Lower lobe of right lung (tissue), 2 donors: ENCODE data around the gene C4BPB. TPM values are rescaled to one million over a fixed set of nuclear protein-coding genes. Genes with fewer than 3 reads are reported as not detected.

Source experiments
- ATAC-seq, 2 donors: fragments of 200-7000 bp; cut with Tn5 transposase; one replicate each; pipeline ENCODE4 v1.9.1; 2020 to 2022; ENCODE audit warnings: mild to moderate bottlenecking in 2 of 2, moderate library complexity in 2 of 2
- DNase-seq: peaks from one replicate; pipeline ENCODE4 v3.0.0-alpha.2; 2020
- H3K27ac ChIP-seq: fragments of 200-600 bp; one replicate; pipeline ENCODE4 v1.8.0; 2022
- H3K27me3 ChIP-seq: fragments of 200-600 bp; one replicate; pipeline ENCODE4 v1.8.0; 2022; ENCODE audit warnings: low read depth
- H3K36me3 ChIP-seq: fragments of 200-600 bp; one replicate; pipeline ENCODE4 v1.8.0; 2022; ENCODE audit warnings: mild to moderate bottlenecking
- H3K4me1 ChIP-seq: fragments of 200-600 bp; one replicate; pipeline ENCODE4 v1.8.0; 2022
- H3K4me3 ChIP-seq: fragments of 200-600 bp; one replicate; pipeline ENCODE4 v1.8.0; 2022; ENCODE audit warnings: mild to moderate bottlenecking
- H3K9me3 ChIP-seq: fragments of 200-600 bp; one replicate; pipeline ENCODE4 v1.8.0; 2022
- intact Hi-C: fragments of 100-400 bp; cut with DNase I; formaldehyde crosslinking; loops from one replicate; pipeline ENCODE4 v1.11.0; 2022
- total RNA-seq: library from RNA; stranded (reverse); fragmentation: NEBNext Ultra II Directional; extraction: Animal tissue kit (Norgen Biotek cat#: 25700); gene quantifications from one replicate; pipeline ENCODE4 v1.2.1, GENCODE V29; 2021
- TF ChIP-seq, protein P1 (sequence below): fragments of 200-600 bp; IDR thresholded peaks from one replicate; pipeline ENCODE4 v1.8.0; 2022; ENCODE audit warnings: antibody characterized with exemption, mild to moderate bottlenecking
- donor health status: DM: no; HTN: yes; CAD: no; lungs with severe emphysema.

C4BPB gene
- total RNA-seq, 1 donor from 2014 or later, result 10.4 TPM

DNA sequence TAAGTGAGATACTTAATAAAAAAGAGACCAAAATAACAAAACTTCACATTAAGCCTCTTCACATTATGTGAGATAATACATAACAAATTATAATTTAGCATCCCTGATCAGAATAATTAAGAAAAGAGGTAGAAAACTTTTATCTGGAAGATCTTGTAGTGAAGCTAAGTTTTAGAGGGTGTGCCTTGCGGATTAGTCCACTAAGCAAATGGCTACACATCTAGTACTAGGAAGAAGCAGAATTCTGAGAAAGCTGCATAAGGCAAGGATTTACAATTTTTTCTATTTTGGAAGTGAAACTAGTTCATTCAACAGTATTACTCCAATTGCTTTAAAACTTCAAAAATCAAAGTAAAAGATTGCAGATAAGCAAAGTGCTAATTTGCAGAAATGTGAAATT lies 41.2 kb upstream of the C4BPB start:
- DNase-seq (no peak), ATAC-seq (no peak)
- no peak overlapping the region for H3K4me3 ChIP-seq
- peaks cover 56% of the 10 kb centered on the region for H3K4me1 ChIP-seq
- H3K27ac ChIP-seq, result no peak overlapping the region
- H3K27me3 ChIP-seq, result no peaks in the 10 kb centered on the region
- intact Hi-C loops, result no loop called here
- H3K36me3 ChIP-seq, result peaks cover 29% of the 10 kb centered on the region
- TF ChIP-seq, protein P1, sequence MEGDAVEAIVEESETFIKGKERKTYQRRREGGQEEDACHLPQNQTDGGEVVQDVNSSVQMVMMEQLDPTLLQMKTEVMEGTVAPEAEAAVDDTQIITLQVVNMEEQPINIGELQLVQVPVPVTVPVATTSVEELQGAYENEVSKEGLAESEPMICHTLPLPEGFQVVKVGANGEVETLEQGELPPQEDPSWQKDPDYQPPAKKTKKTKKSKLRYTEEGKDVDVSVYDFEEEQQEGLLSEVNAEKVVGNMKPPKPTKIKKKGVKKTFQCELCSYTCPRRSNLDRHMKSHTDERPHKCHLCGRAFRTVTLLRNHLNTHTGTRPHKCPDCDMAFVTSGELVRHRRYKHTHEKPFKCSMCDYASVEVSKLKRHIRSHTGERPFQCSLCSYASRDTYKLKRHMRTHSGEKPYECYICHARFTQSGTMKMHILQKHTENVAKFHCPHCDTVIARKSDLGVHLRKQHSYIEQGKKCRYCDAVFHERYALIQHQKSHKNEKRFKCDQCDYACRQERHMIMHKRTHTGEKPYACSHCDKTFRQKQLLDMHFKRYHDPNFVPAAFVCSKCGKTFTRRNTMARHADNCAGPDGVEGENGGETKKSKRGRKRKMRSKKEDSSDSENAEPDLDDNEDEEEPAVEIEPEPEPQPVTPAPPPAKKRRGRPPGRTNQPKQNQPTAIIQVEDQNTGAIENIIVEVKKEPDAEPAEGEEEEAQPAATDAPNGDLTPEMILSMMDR, result no peak
- H3K9me3 ChIP-seq, result no peaks in the 10 kb centered on the region

DNA sequence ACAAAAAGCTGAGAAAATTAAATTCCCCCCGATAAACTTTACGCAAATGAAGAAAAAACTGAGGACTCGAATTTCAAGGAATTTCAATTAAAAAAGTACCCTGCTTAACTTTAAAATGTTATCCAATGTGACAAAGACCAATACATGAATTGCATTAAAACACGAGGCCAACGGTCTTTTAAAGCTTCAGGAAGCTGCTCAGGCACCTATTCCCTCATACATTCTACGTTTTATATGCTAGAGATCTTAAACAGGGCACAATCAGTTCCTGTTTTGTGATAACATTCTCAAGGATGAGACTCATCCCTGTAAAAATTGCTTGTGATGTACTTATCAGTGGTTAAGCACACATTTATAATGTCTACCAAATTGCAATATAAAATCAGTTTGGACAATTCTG lies 40.6 kb upstream of the C4BPB start:
- TF ChIP-seq, protein P1, result no peak
- Histone ChIP-seq H3K36me3 (peaks cover 29% of the 10 kb centered on the region), H3K27me3 (no peaks in the 10 kb centered on the region), H3K4me3 (no peak overlapping the region), H3K27ac (no peak overlapping the region), H3K4me1 (peaks cover 58% of the 10 kb centered on the region), H3K9me3 (no peaks in the 10 kb centered on the region)
- DNase-seq (no peak), ATAC-seq (no peak)
- intact Hi-C loops, result no loop called here

DNA sequence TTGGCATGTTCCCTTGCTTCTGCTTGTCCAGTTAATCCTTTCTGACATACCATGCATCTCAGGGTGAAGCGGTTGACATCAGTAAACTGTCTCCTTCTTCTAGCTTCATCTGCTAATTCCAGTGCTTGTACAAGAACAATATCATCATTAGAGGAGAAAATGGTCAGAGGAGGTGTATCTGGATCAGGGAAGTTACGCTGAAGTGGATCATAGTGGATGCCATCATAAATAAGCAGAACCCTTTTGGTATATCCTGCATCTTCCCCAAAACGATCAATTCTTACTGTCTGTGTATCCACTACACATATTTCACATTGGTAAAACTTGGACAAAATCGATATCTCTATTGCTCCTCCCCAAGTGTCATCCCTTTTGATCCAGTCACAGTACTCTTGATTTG lies 39.6 kb upstream of the C4BPB start:
- H3K9me3 ChIP-seq, result no peaks in the 10 kb centered on the region
- intact Hi-C loops, result no loop called here
- no peaks in the 10 kb centered on the region for H3K27me3 ChIP-seq
- H3K4me1 ChIP-seq, result peaks cover 63% of the 10 kb centered on the region
- ATAC-seq, result no peak
- no peak overlapping the region for H3K4me3 ChIP-seq
- TF ChIP-seq, protein P1, result no peak
- no peak for DNase-seq
- H3K27ac ChIP-seq, result no peak overlapping the region
- H3K36me3 ChIP-seq, result peaks cover 29% of the 10 kb centered on the region

DNA sequence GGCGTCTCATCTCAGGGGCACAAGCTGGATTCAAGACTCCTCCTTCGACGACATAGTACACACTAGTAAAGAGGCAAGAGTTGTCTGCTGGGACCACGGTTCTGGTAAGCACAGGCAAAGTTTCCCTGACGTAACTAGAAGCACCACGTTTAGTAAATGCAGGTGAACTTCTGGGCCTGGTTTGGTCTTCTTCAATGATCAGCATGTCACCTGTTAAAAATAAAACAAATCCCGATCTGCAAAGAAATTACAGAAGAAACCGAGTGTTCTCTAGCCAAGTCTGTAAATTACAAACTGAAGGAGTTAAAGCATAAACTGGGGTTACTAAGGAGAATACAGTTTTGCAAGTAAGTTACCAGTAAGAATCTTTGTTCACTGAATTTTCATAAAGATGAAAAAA lies 39.1 kb upstream of the C4BPB start:
- no peaks in the 10 kb centered on the region for H3K9me3 ChIP-seq
- DNase-seq, result no peak
- ATAC-seq, result no peak
- no peak overlapping the region for H3K27ac ChIP-seq
- peak overlapping the region; percentile 82 for H3K4me3 ChIP-seq
- H3K27me3 ChIP-seq, result no peaks in the 10 kb centered on the region
- intact Hi-C loops, result no loop called here
- H3K4me1 ChIP-seq, result peaks cover 68% of the 10 kb centered on the region
- TF ChIP-seq, protein P1, result no peak
- peaks cover 29% of the 10 kb centered on the region for H3K36me3 ChIP-seq

DNA sequence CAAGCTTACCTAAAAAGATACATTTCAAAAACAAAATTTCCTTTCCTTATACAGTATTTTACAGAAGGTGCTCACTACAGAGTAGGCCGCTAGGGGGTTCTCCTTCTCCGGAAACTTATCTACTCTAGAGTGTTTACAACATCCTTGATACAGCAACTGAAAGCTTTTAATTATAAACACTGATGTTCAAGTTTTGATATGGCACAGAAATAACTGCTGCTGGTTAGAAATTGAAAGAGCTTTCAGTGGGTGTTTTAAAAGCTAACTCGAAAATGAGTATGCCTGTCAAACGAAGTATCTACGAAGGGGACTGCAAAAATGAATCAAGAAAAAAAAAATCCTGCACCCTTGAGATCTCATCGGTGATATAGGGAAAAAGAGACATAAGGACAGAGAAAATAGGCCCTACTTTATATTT lies 38.7 kb upstream of the C4BPB start:
- intact Hi-C loops, result no loop called here
- Histone ChIP-seq H3K4me3 (peak overlapping the region; percentile 82), H3K4me1 (peaks cover 70% of the 10 kb centered on the region), H3K9me3 (no peaks in the 10 kb centered on the region), H3K27me3 (no peaks in the 10 kb centered on the region), H3K27ac (peak overlapping the region; percentile 87), H3K36me3 (peaks cover 29% of the 10 kb centered on the region)
- DNase-seq, result no peak
- peak; percentile 41 to 61 for ATAC-seq
- TF ChIP-seq, protein P1, result peak; percentile 81
